ENCODE results near the gene PIKFYVE. TPM values are rescaled to one million over a fixed set of nuclear protein-coding genes. Genes with fewer than 3 reads are reported as not detected.

PIKFYVE gene, protein sequence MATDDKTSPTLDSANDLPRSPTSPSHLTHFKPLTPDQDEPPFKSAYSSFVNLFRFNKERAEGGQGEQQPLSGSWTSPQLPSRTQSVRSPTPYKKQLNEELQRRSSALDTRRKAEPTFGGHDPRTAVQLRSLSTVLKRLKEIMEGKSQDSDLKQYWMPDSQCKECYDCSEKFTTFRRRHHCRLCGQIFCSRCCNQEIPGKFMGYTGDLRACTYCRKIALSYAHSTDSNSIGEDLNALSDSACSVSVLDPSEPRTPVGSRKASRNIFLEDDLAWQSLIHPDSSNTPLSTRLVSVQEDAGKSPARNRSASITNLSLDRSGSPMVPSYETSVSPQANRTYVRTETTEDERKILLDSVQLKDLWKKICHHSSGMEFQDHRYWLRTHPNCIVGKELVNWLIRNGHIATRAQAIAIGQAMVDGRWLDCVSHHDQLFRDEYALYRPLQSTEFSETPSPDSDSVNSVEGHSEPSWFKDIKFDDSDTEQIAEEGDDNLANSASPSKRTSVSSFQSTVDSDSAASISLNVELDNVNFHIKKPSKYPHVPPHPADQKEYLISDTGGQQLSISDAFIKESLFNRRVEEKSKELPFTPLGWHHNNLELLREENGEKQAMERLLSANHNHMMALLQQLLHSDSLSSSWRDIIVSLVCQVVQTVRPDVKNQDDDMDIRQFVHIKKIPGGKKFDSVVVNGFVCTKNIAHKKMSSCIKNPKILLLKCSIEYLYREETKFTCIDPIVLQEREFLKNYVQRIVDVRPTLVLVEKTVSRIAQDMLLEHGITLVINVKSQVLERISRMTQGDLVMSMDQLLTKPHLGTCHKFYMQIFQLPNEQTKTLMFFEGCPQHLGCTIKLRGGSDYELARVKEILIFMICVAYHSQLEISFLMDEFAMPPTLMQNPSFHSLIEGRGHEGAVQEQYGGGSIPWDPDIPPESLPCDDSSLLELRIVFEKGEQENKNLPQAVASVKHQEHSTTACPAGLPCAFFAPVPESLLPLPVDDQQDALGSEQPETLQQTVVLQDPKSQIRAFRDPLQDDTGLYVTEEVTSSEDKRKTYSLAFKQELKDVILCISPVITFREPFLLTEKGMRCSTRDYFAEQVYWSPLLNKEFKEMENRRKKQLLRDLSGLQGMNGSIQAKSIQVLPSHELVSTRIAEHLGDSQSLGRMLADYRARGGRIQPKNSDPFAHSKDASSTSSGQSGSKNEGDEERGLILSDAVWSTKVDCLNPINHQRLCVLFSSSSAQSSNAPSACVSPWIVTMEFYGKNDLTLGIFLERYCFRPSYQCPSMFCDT (N-terminal part only)
- total RNA-seq = 37.0 and 41.9 TPM in 2 replicates

DNA sequence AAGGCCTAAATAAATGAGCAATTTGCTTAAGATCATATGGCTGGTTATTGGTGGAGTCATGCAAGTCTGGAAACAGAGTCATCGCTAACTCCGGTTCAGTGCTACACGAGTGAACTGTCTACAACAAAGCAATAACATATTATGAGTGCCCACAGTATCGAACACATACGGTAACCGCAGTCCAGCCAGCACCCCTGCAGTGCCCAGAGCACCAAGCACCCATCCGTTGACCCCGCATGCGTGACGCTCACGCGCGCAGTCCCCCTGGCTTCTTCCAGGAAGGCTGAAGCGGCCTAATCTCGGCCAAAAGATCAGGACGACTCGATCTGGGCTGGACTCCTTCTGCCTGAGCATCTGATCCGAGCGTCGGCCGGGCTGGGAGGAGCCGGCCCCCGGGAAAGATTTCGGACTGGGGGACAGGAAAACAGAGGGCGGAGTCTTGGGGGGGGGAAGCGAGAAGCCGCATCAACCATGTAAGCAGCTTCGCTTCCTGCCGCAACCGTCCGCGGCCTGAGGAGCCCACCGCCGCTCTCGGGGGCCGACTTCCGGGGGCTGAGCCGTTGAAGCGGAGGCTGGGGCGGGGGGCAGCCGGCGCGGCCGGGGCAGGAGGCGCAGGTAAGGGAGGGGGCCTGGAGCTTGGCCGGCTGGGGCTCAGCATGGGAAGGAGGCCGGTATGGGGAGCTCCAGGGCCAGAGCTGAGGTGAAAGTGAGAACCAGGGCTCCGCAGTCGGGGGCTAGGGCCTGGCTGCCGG lies at the start of gene PIKFYVE:
Gene PIKFYVE (plus strand): TSS at position 455 of the 752 bp plus-strand sequence. CDS start 5,265 bp downstream, outside the sequence.

DNA sequence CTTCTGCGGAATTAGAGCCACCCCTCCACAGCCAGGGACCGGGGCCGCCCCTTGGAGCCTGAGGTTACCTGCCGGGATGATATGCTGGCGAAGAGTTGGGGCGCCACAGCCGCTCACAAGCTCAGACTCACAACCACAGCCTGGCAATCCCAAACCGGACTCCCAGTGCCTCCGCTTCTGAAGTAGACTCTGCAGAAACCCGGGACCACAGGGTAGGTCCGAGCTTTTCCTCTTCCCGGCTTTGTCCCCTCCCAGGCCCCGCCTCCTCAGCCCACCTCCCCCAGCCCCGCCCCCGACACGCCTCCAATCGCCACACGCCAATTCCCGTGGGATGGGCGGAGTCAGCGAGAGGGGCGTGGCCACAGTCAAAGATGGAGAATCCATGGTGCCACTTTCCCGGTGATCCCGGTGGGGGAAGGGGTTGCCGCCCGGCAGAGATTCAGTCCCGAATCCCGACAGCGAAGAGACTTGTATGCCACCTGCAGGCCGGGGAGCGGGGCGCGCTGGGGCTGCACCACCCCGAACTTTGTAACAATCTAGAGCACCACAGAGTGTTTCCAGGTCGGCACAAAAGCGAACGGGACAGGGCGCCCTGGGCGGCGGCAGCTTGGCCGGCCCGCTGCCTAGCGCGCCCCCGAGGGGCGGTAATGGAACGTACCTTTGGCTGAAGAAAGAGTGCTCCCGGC lies 11.0 kb upstream of the PIKFYVE start, which contains the start of gene IDH1:
Gene IDH1 (minus strand): TSS at position 201 of the 686 bp plus-strand sequence. CDS start 3,520 bp downstream, outside the sequence.

DNA sequence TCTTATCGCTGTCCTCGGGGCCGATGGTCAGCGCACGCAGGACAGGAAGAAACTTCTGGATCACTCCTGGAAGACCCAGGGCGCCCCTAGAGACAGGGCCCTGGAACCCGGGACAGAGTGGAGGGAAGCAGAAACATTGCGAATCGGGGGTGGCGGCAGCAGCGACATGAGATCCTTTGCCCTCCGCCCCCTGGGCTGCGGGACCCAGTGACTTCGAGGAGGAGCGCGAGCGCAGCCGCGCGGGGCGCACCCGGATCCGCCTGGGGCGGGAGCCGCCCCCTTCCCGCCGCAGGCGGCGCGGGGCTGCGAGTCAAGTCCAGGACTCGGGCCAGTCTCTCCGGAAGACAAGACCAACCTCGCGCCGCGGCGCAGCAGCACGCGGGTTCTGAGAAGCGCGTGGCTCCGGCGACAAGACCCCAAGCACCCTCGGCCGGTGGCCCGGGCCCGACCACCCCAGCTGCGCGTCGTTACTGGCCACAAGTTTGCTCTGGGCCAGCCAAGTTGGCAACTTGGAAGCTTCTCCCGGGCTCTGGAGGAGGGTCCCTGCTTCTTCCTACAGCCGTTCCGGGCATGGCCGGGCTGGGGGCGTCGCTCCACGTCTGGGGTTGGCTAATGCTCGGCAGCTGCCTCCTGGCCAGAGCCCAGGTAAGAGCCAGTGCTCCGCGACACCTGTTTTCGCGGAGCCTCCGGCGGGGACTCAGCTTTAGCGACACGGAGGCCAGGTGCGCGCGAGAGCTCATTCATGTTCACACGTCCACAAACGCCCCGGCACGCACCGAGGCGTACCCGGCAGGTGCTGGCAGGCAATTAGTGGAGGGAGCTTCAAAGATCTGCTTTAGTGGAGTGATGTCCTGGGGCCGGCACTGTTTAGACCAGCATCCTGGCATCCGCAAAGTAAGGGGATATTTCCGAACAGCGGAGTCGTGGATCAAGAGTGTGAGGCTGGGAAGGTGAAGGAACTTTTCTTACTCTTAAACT lies 140.7 kb downstream of the PIKFYVE start, which contains the start of gene PTH2R:
Gene PTH2R (plus strand): TSS at position 319 of the 978 bp plus-strand sequence. CDS start 252 bp downstream, at position 571.

Other genes with a start within 250 kb of the PIKFYVE start
- 10.1 and 13.6 TPM in 2 replicates for gene PLEKHM3, start 240.7 kb upstream of the PIKFYVE start, total RNA-seq
- not detected in 2 replicates for gene CRYGD, start 141.7 kb upstream of the PIKFYVE start, total RNA-seq
- not detected in 2 replicates for gene CRYGC, start 136.4 kb upstream of the PIKFYVE start, total RNA-seq
- not detected in 2 replicates for gene CRYGB, start 120.1 kb upstream of the PIKFYVE start, total RNA-seq
- not detected in 2 replicates for gene CRYGA, start 102.7 kb upstream of the PIKFYVE start, total RNA-seq
- not detected in 2 replicates for gene C2orf80, start 76.2 kb upstream of the PIKFYVE start, total RNA-seq
- 129 and 246 TPM in 2 replicates for gene IDH1, start 11.2 kb upstream of the PIKFYVE start, total RNA-seq
- under 0.01 and 1.0 TPM in 2 replicates for gene PTH2R, start 140.5 kb downstream of the PIKFYVE start, total RNA-seq

Measured in placental pericyte (primary cell).